ENCODE measurements around the gene PHF2. TPM values are rescaled to one million over a fixed set of nuclear protein-coding genes. Genes with fewer than 3 reads are reported as not detected.
A peak's percentile ranks its signal among the peaks of the same experiment; 100 is the strongest.

The PHF2 gene
- total and polyA plus RNA-seq, 2 donors (not counting 1 experiment from before 2014, with no cell fraction given) = 11.0 to 28.8 TPM

DNA sequence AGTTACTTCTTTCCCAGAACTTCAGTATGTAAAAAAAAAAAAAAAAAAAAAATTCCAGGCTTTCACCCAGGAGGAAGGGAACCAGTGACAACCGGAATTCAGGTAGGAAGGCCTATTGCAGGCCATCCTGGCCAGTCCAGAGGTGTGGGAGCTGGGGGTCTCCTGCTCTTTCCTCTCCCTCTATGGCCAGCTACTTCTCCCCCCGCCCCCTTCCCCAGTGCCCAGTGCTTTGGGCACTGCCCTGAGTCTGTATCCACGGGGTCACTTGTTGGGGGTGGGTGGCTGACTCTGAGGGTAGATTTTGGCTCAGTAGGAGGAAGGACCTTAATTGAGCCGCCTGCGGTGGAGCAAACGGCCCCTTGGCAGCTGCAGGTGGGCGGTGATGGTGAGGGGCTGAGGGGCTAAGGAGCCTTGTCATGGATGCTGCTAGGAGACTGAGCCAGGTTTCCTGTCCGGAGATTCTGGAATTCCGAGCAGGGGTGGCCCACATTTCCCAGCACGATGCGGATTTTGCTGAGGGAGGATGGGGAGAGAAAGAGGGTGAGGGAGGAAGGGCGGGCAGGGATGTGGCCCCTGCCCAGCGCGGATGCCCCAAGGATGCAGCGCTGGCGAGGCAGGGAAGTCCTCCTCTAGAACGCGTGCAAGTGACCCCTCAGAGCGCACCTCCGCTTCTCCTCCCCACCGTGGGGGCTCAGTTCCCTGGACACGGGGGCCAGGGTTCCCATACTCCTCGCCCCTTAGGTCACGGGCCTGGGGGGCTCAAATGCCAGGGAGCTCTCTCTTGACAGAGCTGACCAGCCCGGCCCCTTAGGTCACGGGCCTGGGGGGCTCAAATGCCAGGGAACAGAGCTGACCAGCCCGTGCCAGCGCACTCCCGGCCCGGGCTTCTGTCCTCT lies 1.2 kb upstream of the PHF2 start:
- DNase-seq = peak; percentile 26
- no peaks in the 10 kb centered on the region for H3K36me3 ChIP-seq (replicated peaks in 1 of 2; ENCODE audit: control extremely low read depth in 1 of 2, control insufficient read depth in 1 of 2, extremely low read depth in 1 of 2, insufficient read depth in 2 of 2, low read length in 1 of 2)
- no peaks in the 10 kb centered on the region for H3K9me3 ChIP-seq (ENCODE audit: control extremely low read depth in 1 of 3, control insufficient read depth in 2 of 3, insufficient read depth in 1 of 3, low read length in 2 of 3)
- H3K4me3 ChIP-seq (ENCODE audit: control extremely low read depth in 1 of 5, extremely low read depth in 1 of 5, insufficient read depth in 1 of 5, low read depth in 2 of 5, low read length in 4 of 5) = peak overlapping the region; percentile 58 to 80 (median 68)
- peaks cover 27% of the 10 kb centered on the region for H3K4me1 Mint-ChIP-seq
- peaks cover 14 to 22% of the 10 kb centered on the region in 2 donors for H3K4me1 ChIP-seq (ENCODE audit: control insufficient read depth in 2 of 2, insufficient read depth in 2 of 2, low read length in 2 of 2)
- H3K4me3 Mint-ChIP-seq = peak overlapping the region; percentile 92
- no peaks in the 10 kb centered on the region for H3K27me3 ChIP-seq (replicated peaks in 1 of 4; ENCODE audit: control extremely low read depth in 1 of 4, control insufficient read depth in 3 of 4, insufficient read depth in 4 of 4, low read length in 3 of 4)
- 49% methylated on average over 28 of the region's 30 CpGs for WGBS (ENCODE audit: insufficient coverage)
- H3K79me2 ChIP-seq (ENCODE audit: control insufficient read depth, insufficient read depth, low read length) = peaks cover 18% of the 10 kb centered on the region
- peak overlapping the region; percentile 96 for H3K4me2 ChIP-seq (replicated peaks; ENCODE audit: low read depth, low read length, poor library complexity, severe bottlenecking)
- H4K20me1 ChIP-seq (ENCODE audit: control insufficient read depth, insufficient read depth, low read length, poor library complexity, severe bottlenecking) = peaks cover 8% of the 10 kb centered on the region
- no peaks in the 10 kb centered on the region for H3K27me3 Mint-ChIP-seq
- H3K27ac ChIP-seq (ENCODE audit: low read length in 2 of 2) = peak overlapping the region; percentile 55 to 77
- ChIA-PET POLR2A (interaction anchor here (2.1 kb wide), 1 partner anchor 9 kb away, joined by 13 read pairs; no protein-coding TSS in a partner anchor), CTCF (interaction anchor here (1.7 kb wide), 1 partner anchor 9 kb away, joined by 10 read pairs; no protein-coding TSS in a partner anchor)
- TF ChIP-seq EZH2 (IDR thresholded peaks at IDR 0.05; ENCODE audit: borderline replicate concordance, insufficient read depth, low read depth, low read length, poor library complexity, severe bottlenecking) = no peak
- TF ChIP-seq, protein P1, sequence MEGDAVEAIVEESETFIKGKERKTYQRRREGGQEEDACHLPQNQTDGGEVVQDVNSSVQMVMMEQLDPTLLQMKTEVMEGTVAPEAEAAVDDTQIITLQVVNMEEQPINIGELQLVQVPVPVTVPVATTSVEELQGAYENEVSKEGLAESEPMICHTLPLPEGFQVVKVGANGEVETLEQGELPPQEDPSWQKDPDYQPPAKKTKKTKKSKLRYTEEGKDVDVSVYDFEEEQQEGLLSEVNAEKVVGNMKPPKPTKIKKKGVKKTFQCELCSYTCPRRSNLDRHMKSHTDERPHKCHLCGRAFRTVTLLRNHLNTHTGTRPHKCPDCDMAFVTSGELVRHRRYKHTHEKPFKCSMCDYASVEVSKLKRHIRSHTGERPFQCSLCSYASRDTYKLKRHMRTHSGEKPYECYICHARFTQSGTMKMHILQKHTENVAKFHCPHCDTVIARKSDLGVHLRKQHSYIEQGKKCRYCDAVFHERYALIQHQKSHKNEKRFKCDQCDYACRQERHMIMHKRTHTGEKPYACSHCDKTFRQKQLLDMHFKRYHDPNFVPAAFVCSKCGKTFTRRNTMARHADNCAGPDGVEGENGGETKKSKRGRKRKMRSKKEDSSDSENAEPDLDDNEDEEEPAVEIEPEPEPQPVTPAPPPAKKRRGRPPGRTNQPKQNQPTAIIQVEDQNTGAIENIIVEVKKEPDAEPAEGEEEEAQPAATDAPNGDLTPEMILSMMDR (IDR thresholded peaks at IDR 0.05) = no peak
- peak overlapping the region; percentile 93 for H3K27ac Mint-ChIP-seq
- no peaks in the 10 kb centered on the region for H3K9me3 Mint-ChIP-seq (ENCODE audit: insufficient read depth)
- intact Hi-C loops (cut with micrococcal nuclease) = no loop called here
- peak overlapping the region; percentile 81 for H3K9ac ChIP-seq (ENCODE audit: low read length)
- peak overlapping the region; percentile 86 for H2AFZ ChIP-seq (ENCODE audit: insufficient read depth, low read depth, low read length, poor library complexity, severe bottlenecking)
- no peak for ATAC-seq (ENCODE audit: low read depth)
